ENCODE measurements around the gene HMGN4. TPM values are rescaled to one million over a fixed set of nuclear protein-coding genes. Genes with fewer than 3 reads are reported as not detected.

The HMGN4 gene
- polyA plus RNA-seq, 3 donors: 28.1 to 116 (median 91.3) TPM

GRCh38 chr6:26532699-26533531, 5.3 kb upstream of the HMGN4 start:
- Histone ChIP-seq H3K4me3 (replicated peaks in 1 of 3; ENCODE audit: low read depth in 2 of 3, low read length in 3 of 3) (peak overlapping the region; percentile 49 to 80 (median 60)), H3K9me3 (replicated peaks in 1 of 2; ENCODE audit: control insufficient read depth in 1 of 2, insufficient read depth in 1 of 2, low read length in 2 of 2) (no peaks in the 10 kb centered on the region), H2AFZ (ENCODE audit: insufficient read depth, low read depth, low read length, poor library complexity, severe bottlenecking) (peak overlapping the region; percentile 84), H3K4me1 (ENCODE audit: control insufficient read depth in 1 of 2, insufficient read depth in 2 of 2, low read length in 2 of 2) (peaks cover 15 to 40% of the 10 kb centered on the region in 2 donors), H3K79me2 (ENCODE audit: insufficient read depth, low read length) (no peaks in the 10 kb centered on the region), H3K9ac (ENCODE audit: insufficient read depth, low read length, poor library complexity, severe bottlenecking) (peak overlapping the region; percentile 33), H3K4me2 (replicated peaks; ENCODE audit: extremely low read depth, low read length, poor library complexity, severe bottlenecking) (peak overlapping the region; percentile 79), H3K27ac (ENCODE audit: low read depth in 1 of 2, low read length in 2 of 2) (peak overlapping the region; percentile 13 to 28), H3K36me3 (replicated peaks in 1 of 2; ENCODE audit: control insufficient read depth in 1 of 2, insufficient read depth in 2 of 2, low read length in 2 of 2) (no peaks in the 10 kb centered on the region), H4K20me1 (ENCODE audit: insufficient read depth, low read length) (no peaks in the 10 kb centered on the region), H3K27me3 (ENCODE audit: control insufficient read depth in 2 of 2, insufficient read depth in 2 of 2, low read length in 2 of 2) (no peaks in the 10 kb centered on the region)
- 0% methylated on average over 11 of the region's 28 CpGs for WGBS (ENCODE audit: insufficient coverage)
- DNase-seq: peak; percentile 81 to 95 (median 83)
- H3K4me3 Mint-ChIP-seq: peak overlapping the region; percentile 97
- H3K4me1 Mint-ChIP-seq: peaks cover 34% of the 10 kb centered on the region
- H3K9me3 Mint-ChIP-seq: no peaks in the 10 kb centered on the region
- TF ChIP-seq, protein P1, sequence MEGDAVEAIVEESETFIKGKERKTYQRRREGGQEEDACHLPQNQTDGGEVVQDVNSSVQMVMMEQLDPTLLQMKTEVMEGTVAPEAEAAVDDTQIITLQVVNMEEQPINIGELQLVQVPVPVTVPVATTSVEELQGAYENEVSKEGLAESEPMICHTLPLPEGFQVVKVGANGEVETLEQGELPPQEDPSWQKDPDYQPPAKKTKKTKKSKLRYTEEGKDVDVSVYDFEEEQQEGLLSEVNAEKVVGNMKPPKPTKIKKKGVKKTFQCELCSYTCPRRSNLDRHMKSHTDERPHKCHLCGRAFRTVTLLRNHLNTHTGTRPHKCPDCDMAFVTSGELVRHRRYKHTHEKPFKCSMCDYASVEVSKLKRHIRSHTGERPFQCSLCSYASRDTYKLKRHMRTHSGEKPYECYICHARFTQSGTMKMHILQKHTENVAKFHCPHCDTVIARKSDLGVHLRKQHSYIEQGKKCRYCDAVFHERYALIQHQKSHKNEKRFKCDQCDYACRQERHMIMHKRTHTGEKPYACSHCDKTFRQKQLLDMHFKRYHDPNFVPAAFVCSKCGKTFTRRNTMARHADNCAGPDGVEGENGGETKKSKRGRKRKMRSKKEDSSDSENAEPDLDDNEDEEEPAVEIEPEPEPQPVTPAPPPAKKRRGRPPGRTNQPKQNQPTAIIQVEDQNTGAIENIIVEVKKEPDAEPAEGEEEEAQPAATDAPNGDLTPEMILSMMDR (IDR thresholded peaks at IDR 0.05): no peak
- intact Hi-C loops (cut with micrococcal nuclease): loop anchor here (5.0 to 10.0 kb wide), 3 partner anchors 34 to 1552 kb away; partner anchors contain the start of gene ZNF165 (in 1 of the 2)
- H3K27ac Mint-ChIP-seq: peak overlapping the region; percentile 57 to 87 (median 77)
- H3K27me3 Mint-ChIP-seq (ENCODE audit: low read depth in 3 of 3): peaks cover 2 to 3% (median 3%) of the 10 kb centered on the region in 3 donors
- no peaks in the 10 kb centered on the region for H3K36me3 Mint-ChIP-seq

GRCh38 chr6:26533532-26533931, 4.6 kb upstream of the HMGN4 start:
- TF ChIP-seq, protein P1 (IDR thresholded peaks at IDR 0.05): no peak
- Mint-ChIP-seq H3K9me3 (no peaks in the 10 kb centered on the region), H3K4me3 (peak overlapping the region; percentile 97), H3K27ac (no peak overlapping the region), H3K4me1 (peaks cover 34% of the 10 kb centered on the region), H3K27me3 (ENCODE audit: low read depth in 3 of 3) (peaks cover 2 to 3% (median 3%) of the 10 kb centered on the region in 3 donors), H3K36me3 (no peaks in the 10 kb centered on the region)
- no peak overlapping the region for H3K27ac ChIP-seq (ENCODE audit: low read depth in 1 of 2, low read length in 2 of 2)
- H3K9me3 ChIP-seq (replicated peaks in 1 of 2; ENCODE audit: control insufficient read depth in 1 of 2, insufficient read depth in 1 of 2, low read length in 2 of 2): no peaks in the 10 kb centered on the region
- peak overlapping the region; percentile 79 for H3K4me2 ChIP-seq (replicated peaks; ENCODE audit: extremely low read depth, low read length, poor library complexity, severe bottlenecking)
- H4K20me1 ChIP-seq (ENCODE audit: insufficient read depth, low read length): no peaks in the 10 kb centered on the region
- H3K36me3 ChIP-seq (replicated peaks in 1 of 2; ENCODE audit: control insufficient read depth in 1 of 2, insufficient read depth in 2 of 2, low read length in 2 of 2): no peaks in the 10 kb centered on the region
- H3K4me1 ChIP-seq (ENCODE audit: control insufficient read depth in 1 of 2, insufficient read depth in 2 of 2, low read length in 2 of 2): peaks cover 17 to 42% of the 10 kb centered on the region in 2 donors
- intact Hi-C loops (cut with micrococcal nuclease): loop anchor here (5.0 to 10.0 kb wide), 3 partner anchors 34 to 1551 kb away; partner anchors contain the start of gene ZNF165 (in 1 of the 2)
- peak overlapping the region; percentile 49 to 80 (median 60) for H3K4me3 ChIP-seq (replicated peaks in 1 of 3; ENCODE audit: low read depth in 2 of 3, low read length in 3 of 3)
- WGBS (ENCODE audit: insufficient coverage): no CpG with 5 or more reads among the region's 1 CpG
- H3K9ac ChIP-seq (ENCODE audit: insufficient read depth, low read length, poor library complexity, severe bottlenecking): peak overlapping the region; percentile 33
- no peak for DNase-seq
- peak overlapping the region; percentile 84 for H2AFZ ChIP-seq (ENCODE audit: insufficient read depth, low read depth, low read length, poor library complexity, severe bottlenecking)
- H3K79me2 ChIP-seq (ENCODE audit: insufficient read depth, low read length): peaks cover 4% of the 10 kb centered on the region
- no peaks in the 10 kb centered on the region for H3K27me3 ChIP-seq (ENCODE audit: control insufficient read depth in 2 of 2, insufficient read depth in 2 of 2, low read length in 2 of 2)

All from CD14-positive monocyte (primary cell).